Left lung (tissue), 10 donors: Measurements from ENCODE around the gene BGLAP. TPM values are rescaled to one million over a fixed set of nuclear protein-coding genes. Genes with fewer than 3 reads are reported as not detected.

Experiments
- ATAC-seq: fragments of 200-7000 bp; cut with Tn5 transposase; one replicate; pipeline ENCODE4 v1.9.1; 2020; ENCODE audit warnings: moderate library complexity
- DNase-seq, 4 donors: peaks; one replicate each; pipeline ENCODE4 v3.0.0-alpha.2; 2013 to 2020
- H3K27ac ChIP-seq, 2 donors: fragments of 200-600 bp; sonication (generic) in 1 of 2; one replicate each; pipeline versions ENCODE4 v1.5.0 to v1.8.0; 2020 to 2021
- H3K27me3 ChIP-seq, 2 donors: fragments of 200-600 bp; sonication (generic) in 1 of 2; one replicate each; pipeline versions ENCODE4 v1.5.0 to v1.8.0; 2020 to 2021
- H3K36me3 ChIP-seq, 2 donors: fragments of 200-600 bp; sonication (generic) in 1 of 2; one replicate each; pipeline versions ENCODE4 v1.5.0 to v1.8.0; 2020 to 2021
- H3K4me1 ChIP-seq, 2 donors: fragments of 200-600 bp; one replicate each; pipeline ENCODE4 v1.8.0; 2021
- H3K4me3 ChIP-seq, 2 donors: fragments of 200-600 bp; sonication (generic) in 1 of 2; one replicate each; pipeline versions ENCODE4 v1.5.0 to v1.8.0; 2020 to 2021; ENCODE audit warnings: mild to moderate bottlenecking in 1 of 2
- H3K9me3 ChIP-seq, 2 donors: fragments of 200-600 bp; sonication (generic) in 1 of 2; one replicate each; pipeline versions ENCODE4 v1.5.0 to v1.8.0; 2020 to 2021
- intact Hi-C, 2 donors: fragments of 100-400 bp; cut with DNase I; formaldehyde crosslinking; loops; one replicate each; pipeline versions ENCODE4 v1.11.2 to v1.14.2; 2022
- polyA plus RNA-seq, 6 donors: library from polyadenylated mRNA; unstranded; fragments of 120-200 nt; gene quantifications; one replicate each; pipeline ENCODE4 v1.2.1, GENCODE V29; 2013; ENCODE audit not compliant: insufficient read length in 6 of 6
- total RNA-seq, 2 donors: library from RNA; stranded (reverse); fragmentation: NEBNext Ultra II Directional; extraction: Animal tissue kit (Norgen Biotek cat#: 25700); gene quantifications; one replicate each; pipeline ENCODE4 v1.2.1, GENCODE V29; 2021
- TF ChIP-seq, protein P1 (sequence below), 2 donors: fragments of 200-600 bp; sonication (generic) in 1 of 2; IDR thresholded peaks; one replicate each; pipeline versions ENCODE4 v1.5.0 to v1.8.0; 2021; ENCODE audit warnings: antibody characterized with exemption in 2 of 2
- donor health status: DM: no; HTN: yes; CAD: no.
- donor health status: DM: no; HTN: no; CAD: no.

Gene BGLAP
- total and polyA plus RNA-seq, 8 donors = 0.99 to 10.3 (median 5.4) TPM

DNA sequence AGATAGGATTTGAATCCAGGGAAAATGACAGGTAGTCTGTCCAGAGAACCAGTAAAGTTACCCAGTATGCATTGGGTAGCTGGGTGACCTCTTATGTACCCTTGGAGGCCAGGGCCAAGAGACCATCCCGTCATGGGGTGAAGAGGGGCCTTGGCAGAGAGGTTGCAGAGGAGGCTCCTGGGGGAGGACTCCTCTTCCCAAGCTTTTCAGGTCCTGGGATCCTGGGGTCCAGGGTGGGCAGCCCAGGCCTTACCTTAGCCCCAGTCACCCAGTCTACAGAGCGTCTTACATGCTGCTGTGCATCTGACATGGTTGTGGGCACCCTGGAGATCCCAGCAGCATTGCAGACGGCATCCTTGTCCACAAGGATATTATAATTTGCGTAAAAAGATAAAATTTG is 15.2 kb upstream of the BGLAP start:
- H3K36me3 ChIP-seq = peaks cover 0 to 65% of the 10 kb centered on the region in 2 donors
- peaks cover 0 to 10% of the 10 kb centered on the region in 2 donors for H3K4me1 ChIP-seq
- DNase-seq = no peak
- H3K27me3 ChIP-seq = no peaks in the 10 kb centered on the region
- intact Hi-C loops = loop anchor here in 1 of 2 donors (5.0 kb wide), 1 partner anchor 89 kb away; no protein-coding TSS in a partner anchor
- no peak overlapping the region for H3K27ac ChIP-seq
- TF ChIP-seq, protein P1, sequence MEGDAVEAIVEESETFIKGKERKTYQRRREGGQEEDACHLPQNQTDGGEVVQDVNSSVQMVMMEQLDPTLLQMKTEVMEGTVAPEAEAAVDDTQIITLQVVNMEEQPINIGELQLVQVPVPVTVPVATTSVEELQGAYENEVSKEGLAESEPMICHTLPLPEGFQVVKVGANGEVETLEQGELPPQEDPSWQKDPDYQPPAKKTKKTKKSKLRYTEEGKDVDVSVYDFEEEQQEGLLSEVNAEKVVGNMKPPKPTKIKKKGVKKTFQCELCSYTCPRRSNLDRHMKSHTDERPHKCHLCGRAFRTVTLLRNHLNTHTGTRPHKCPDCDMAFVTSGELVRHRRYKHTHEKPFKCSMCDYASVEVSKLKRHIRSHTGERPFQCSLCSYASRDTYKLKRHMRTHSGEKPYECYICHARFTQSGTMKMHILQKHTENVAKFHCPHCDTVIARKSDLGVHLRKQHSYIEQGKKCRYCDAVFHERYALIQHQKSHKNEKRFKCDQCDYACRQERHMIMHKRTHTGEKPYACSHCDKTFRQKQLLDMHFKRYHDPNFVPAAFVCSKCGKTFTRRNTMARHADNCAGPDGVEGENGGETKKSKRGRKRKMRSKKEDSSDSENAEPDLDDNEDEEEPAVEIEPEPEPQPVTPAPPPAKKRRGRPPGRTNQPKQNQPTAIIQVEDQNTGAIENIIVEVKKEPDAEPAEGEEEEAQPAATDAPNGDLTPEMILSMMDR (IDR thresholded peaks at IDR 0.05) = no peak
- no peak overlapping the region for H3K4me3 ChIP-seq
- H3K9me3 ChIP-seq = no peaks in the 10 kb centered on the region
- no peak for ATAC-seq

DNA sequence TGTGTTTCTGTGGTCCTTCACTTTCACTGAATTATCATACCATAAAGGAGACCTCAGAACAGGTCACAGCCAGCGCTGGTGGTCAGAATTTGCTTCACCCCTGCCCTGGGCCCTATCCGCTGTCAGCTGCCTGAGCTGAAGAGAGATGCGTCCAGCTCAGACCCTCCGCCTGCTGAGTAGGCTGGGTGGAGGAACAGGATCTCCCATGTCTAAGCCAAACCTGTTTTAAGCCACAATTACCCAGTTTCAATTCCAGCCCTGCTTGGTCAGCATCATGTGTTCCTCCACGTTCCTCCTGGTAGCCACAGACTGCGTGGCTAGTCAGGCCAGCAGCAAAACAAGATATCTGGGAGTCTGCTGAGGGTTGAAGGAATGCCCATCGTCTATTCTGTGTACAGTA is 13.5 kb upstream of the BGLAP start:
- TF ChIP-seq, protein P1 (IDR thresholded peaks at IDR 0.05) = no peak
- no peak overlapping the region for H3K27ac ChIP-seq
- no peaks in the 10 kb centered on the region for H3K9me3 ChIP-seq
- no peaks in the 10 kb centered on the region for H3K27me3 ChIP-seq
- DNase-seq (no peak), ATAC-seq (no peak)
- intact Hi-C loops = loop anchor here in 1 of 2 donors (5.0 kb wide), 1 partner anchor 91 kb away; no protein-coding TSS in a partner anchor
- H3K36me3 ChIP-seq = peaks cover 0 to 55% of the 10 kb centered on the region in 2 donors
- peaks cover 0 to 10% of the 10 kb centered on the region in 2 donors for H3K4me1 ChIP-seq
- H3K4me3 ChIP-seq = no peak overlapping the region

DNA sequence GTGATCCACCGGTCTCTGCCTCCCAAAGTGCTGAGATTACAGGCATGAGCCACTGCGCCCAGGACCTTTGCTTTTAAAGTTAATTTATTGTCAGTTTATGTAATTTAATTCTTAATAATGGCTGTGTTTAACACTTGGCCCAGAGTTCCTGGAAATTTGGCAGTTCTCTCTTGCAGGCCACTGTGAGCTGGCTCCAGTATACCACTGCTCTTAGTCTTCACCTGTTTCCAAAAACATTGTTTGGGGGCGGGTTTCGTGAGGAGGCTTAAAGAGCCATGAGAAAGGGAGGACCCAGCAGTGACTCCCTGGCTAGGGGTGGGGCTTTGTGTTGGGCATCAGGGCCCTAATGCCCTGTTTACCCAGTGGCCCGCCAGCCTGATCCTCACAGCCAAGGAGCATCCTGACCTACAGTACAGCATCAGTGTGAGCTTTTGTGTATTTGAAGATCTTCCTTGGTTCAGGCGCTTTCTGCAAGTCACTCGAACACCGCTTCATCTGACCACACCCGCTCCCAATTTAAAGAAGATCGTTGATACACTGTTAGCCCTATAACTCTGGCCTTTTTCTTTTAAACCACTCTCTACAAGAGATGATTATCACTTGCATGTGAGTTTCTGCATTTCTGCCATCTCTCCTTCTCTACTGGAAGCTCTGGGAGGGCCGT is 12.0 kb upstream of the BGLAP start:
- DNase-seq (no peak), ATAC-seq (no peak)
- Histone ChIP-seq H3K27me3 (no peaks in the 10 kb centered on the region), H3K27ac (no peak overlapping the region), H3K36me3 (peaks cover 0 to 59% of the 10 kb centered on the region in 2 donors), H3K4me3 (no peak overlapping the region), H3K9me3 (no peaks in the 10 kb centered on the region), H3K4me1 (peaks cover 0 to 7% of the 10 kb centered on the region in 2 donors)
- intact Hi-C loops = loop anchor here in 1 of 2 donors (5.0 kb wide), 1 partner anchor 93 kb away; no protein-coding TSS in a partner anchor
- TF ChIP-seq, protein P1 (IDR thresholded peaks at IDR 0.05) = no peak

DNA sequence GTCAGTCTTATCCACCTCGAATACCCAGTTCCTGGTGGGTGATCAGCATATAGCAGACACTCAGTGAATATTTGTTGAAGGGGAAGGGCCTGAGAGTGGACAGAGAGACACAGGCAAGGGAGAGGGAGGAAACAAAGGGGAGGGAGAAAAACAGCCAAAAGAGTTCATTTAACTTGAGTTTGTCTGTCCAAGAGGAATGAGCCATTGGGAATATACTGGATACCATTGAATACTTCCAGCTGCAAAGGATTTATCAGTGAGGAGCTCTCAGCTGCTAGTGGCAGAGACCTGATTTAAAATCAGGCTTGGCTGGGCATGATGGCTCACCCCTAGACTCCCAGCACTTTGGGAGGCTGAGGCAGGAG is 11.5 kb upstream of the BGLAP start:
- Histone ChIP-seq H3K27me3 (no peaks in the 10 kb centered on the region), H3K4me1 (peaks cover 0 to 2% of the 10 kb centered on the region in 2 donors), H3K27ac (no peak overlapping the region), H3K9me3 (no peaks in the 10 kb centered on the region), H3K36me3 (peaks cover 0 to 63% of the 10 kb centered on the region in 2 donors), H3K4me3 (no peak overlapping the region)
- DNase-seq (no peak), ATAC-seq (no peak)
- TF ChIP-seq, protein P1 (IDR thresholded peaks at IDR 0.05) = no peak
- intact Hi-C loops = no loop called here

DNA sequence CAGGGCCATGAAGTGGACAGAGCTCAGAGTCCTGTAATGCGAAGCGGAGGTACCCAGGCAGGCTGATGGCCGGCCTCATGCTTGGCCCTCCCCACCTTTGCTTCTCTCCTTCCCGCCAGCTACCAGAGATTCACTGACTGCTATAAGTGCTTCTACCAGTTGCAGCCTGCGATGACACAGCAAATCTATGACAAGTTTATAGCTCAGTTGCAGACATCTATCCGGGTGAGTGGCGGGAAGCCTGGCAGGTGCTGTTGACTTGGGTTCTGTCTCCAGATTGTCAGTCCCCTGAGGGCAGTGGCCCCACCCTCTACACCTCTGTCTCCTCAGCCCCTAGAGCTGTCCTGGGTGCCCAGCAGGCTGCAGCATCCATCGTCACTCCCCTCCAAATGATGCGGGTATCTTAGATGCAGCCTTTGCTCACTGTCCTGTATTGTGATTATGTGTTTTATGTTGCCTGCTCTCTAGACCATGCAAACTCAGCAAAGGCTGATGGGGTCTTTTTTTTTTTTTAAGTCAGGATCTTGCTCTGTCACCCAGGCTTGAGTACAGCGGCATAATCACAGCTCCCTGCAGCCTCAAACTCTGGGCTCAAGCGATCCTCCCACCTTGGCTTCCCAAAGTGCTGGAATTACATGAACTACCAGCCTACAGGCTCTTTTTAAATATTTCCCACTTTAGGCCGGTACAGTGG is 9.6 kb upstream of the BGLAP start:
- ATAC-seq = no peak
- Histone ChIP-seq H3K27me3 (no peaks in the 10 kb centered on the region), H3K9me3 (no peaks in the 10 kb centered on the region), H3K27ac (no peak overlapping the region), H3K36me3 (peaks cover 0 to 70% of the 10 kb centered on the region in 2 donors), H3K4me3 (no peak overlapping the region), H3K4me1 (no peaks in the 10 kb centered on the region)
- intact Hi-C loops = no loop called here
- TF ChIP-seq, protein P1 (IDR thresholded peaks at IDR 0.05) = no peak
- no peak for DNase-seq
